Neuronal stem cell (in vitro differentiated cells): ENCODE results near the gene ODF2L. TPM values are rescaled to one million over a fixed set of nuclear protein-coding genes. Genes with fewer than 3 reads are reported as not detected.

Experiments
- DNase-seq: peaks from one replicate; pipeline ENCODE4 v3.0.0-alpha.2; 2013; ENCODE audit warnings: low spot score
- H2AFZ ChIP-seq: one replicate; pipeline ENCODE4 v1.6.1; 2013; ENCODE audit warnings: mild to moderate bottlenecking, low read length, inconsistent platforms
- H2AK5ac ChIP-seq: 2 replicates; pipeline ENCODE4 v1.6.1; 2013; ENCODE audit warnings: low read depth, mild to moderate bottlenecking, inconsistent platforms, low read length, moderate library complexity, mixed read lengths
- H2BK120ac ChIP-seq: 2 replicates; pipeline ENCODE4 v1.6.1; 2013; ENCODE audit warnings: low read depth, mild to moderate bottlenecking, inconsistent platforms, low read length, moderate library complexity, mixed read lengths
- H2BK12ac ChIP-seq: one replicate; pipeline ENCODE4 v1.6.1; 2013; ENCODE audit warnings: low read length, inconsistent platforms
- H2BK15ac ChIP-seq: 2 replicates; pipeline ENCODE4 v1.6.1; 2013; ENCODE audit warnings: mild to moderate bottlenecking, low read length, inconsistent platforms, mixed read lengths
- H2BK5ac ChIP-seq: one replicate; pipeline ENCODE4 v1.6.1; 2013; ENCODE audit warnings: inconsistent platforms, mild to moderate bottlenecking, low read length, moderate library complexity
- H3K14ac ChIP-seq: one replicate; pipeline ENCODE4 v1.6.1; 2013; ENCODE audit warnings: low read length, inconsistent platforms
- H3K18ac ChIP-seq: 2 replicates; pipeline ENCODE4 v1.6.1; 2013; ENCODE audit warnings: low read length, inconsistent platforms
- H3K23ac ChIP-seq: 2 replicates; pipeline ENCODE4 v1.6.1; 2013; ENCODE audit warnings: low read depth, mild to moderate bottlenecking, mixed read lengths, low read length, inconsistent platforms; ENCODE audit not compliant: poor library complexity
- H3K27ac ChIP-seq: replicated peaks from 3 replicates; pipeline ENCODE4 v1.5.1; 2013; ENCODE audit warnings: low read length, inconsistent platforms
- H3K27me3 ChIP-seq, 3 experiments: 2 replicates each; pipeline ENCODE4 v1.6.1; 2013; ENCODE audit warnings: low read length in 3 of 3, mild to moderate bottlenecking in 2 of 3, inconsistent platforms in 1 of 3, low read depth in 1 of 3, mixed read lengths in 1 of 3, moderate library complexity in 1 of 3; ENCODE audit not compliant: control insufficient read depth in 3 of 3, insufficient read depth in 3 of 3
- H3K36me3 ChIP-seq, 2 donors: replicated peaks in 1 of 2; 2 replicates each; pipeline ENCODE4 v1.6.1; 2013; ENCODE audit warnings: low read length in 2 of 2; ENCODE audit not compliant: control insufficient read depth in 2 of 2, insufficient read depth in 2 of 2
- H3K4ac ChIP-seq: 2 replicates; pipeline ENCODE4 v1.6.1; 2013; ENCODE audit warnings: inconsistent platforms, mild to moderate bottlenecking, low read length, moderate library complexity
- H3K4me1 ChIP-seq, 2 donors: 1 replicate in 1 of 2; 2 replicates in 1 of 2; pipeline ENCODE4 v1.6.1; 2013; ENCODE audit warnings: low read length in 2 of 2, low read depth in 1 of 2; ENCODE audit not compliant: control insufficient read depth in 2 of 2, insufficient read depth in 1 of 2
- H3K4me2 ChIP-seq: one replicate; pipeline ENCODE4 v1.6.1; 2013; ENCODE audit warnings: mild to moderate bottlenecking, low read length, inconsistent platforms; ENCODE audit not compliant: insufficient read depth, poor library complexity, severe bottlenecking
- H3K4me3 ChIP-seq, 2 donors: 2 replicates each; pipeline ENCODE4 v1.5.1; 2013; ENCODE audit warnings: low read length in 2 of 2, mild to moderate bottlenecking in 2 of 2, inconsistent platforms in 1 of 2, moderate library complexity in 1 of 2
- H3K79me1 ChIP-seq: one replicate; pipeline ENCODE4 v1.6.1; 2013; ENCODE audit warnings: low read depth, mild to moderate bottlenecking, inconsistent platforms, low read length, moderate library complexity
- H3K9ac ChIP-seq: one replicate; pipeline ENCODE4 v1.6.1; 2013; ENCODE audit warnings: mild to moderate bottlenecking, low read depth, low read length, inconsistent platforms; ENCODE audit not compliant: poor library complexity
- H3K9me3 ChIP-seq, 2 donors: replicated peaks in 1 of 2; 2 replicates each; pipeline versions ENCODE3 to v1.6.1; 2013; ENCODE audit warnings: low read length in 2 of 2, mild to moderate bottlenecking in 2 of 2, inconsistent platforms in 1 of 2, low read depth in 1 of 2, mixed read lengths in 1 of 2, moderate library complexity in 1 of 2; ENCODE audit not compliant: control insufficient read depth in 2 of 2, insufficient read depth in 1 of 2
- H4K8ac ChIP-seq: one replicate; pipeline ENCODE4 v1.6.1; 2013; ENCODE audit warnings: low read depth, mild to moderate bottlenecking, inconsistent platforms, low read length, moderate library complexity
- H4K91ac ChIP-seq: one replicate; pipeline ENCODE4 v1.6.1; 2013; ENCODE audit warnings: low read length, low read depth, mild to moderate bottlenecking, inconsistent platforms; ENCODE audit not compliant: poor library complexity
- WGBS, 2 donors: extraction: QIAGEN DNeasy Blood & Tissue Kit; methylation state at CpG; one replicate each; pipeline ENCODE4 v1.1.7; 2013; ENCODE audit warnings: missing lambda C conversion rate in 2 of 2, mixed read lengths in 1 of 2; ENCODE audit not compliant: insufficient read length in 2 of 2, insufficient replicate concordance in 1 of 2; ENCODE audit errors: extremely low coverage in 2 of 2; 5-methylcytosine and 5-hydroxymethylcytosine counted together
- polyA plus RNA-seq, 2 experiments: library from polyadenylated mRNA; stranded (reverse); fragments of 200-250 nt; gene quantifications; one replicate each; pipeline ENCODE4 v1.2.3, GENCODE V29; 2013

ODF2L gene
- polyA plus RNA-seq (2013, experiment 1 of 2), result 37.1 TPM
- 37.9 TPM for polyA plus RNA-seq (2013, experiment 2 of 2)

- Histone ChIP-seq H2BK15ac (peak within 1 kb of the TSS; percentile 93), H3K18ac (peak within 1 kb of the TSS; percentile 73), H3K27ac (peak within 1 kb of the TSS; percentile 91), H3K4ac (no peak within 1 kb of the TSS), H3K4me2 (peak within 1 kb of the TSS; percentile 79), H2BK5ac (peak within 1 kb of the TSS; percentile 98), H2AFZ (peak within 1 kb of the TSS; percentile 99), H3K36me3 (no peaks in the 10 kb centered on the region), H4K8ac (no peak within 1 kb of the TSS), H2BK12ac (no peak within 1 kb of the TSS), H4K91ac (no peak within 1 kb of the TSS), H2BK120ac (no peak within 1 kb of the TSS), H3K27me3 (no peaks in the 10 kb centered on the region), H3K4me1 (peaks cover 3% of the 10 kb centered on the region in 2 donors), H3K23ac (peak within 1 kb of the TSS; percentile 81), H3K9ac (peak within 1 kb of the TSS; percentile 90), H3K79me1 (peaks cover 3% of the 10 kb centered on the region), H3K9me3 (no peaks in the 10 kb centered on the region), H3K4me3 (peak within 1 kb of the TSS; percentile 91 to 93), H2AK5ac (no peak within 1 kb of the TSS), H3K14ac (no peak within 1 kb of the TSS)
- peak; percentile 82 for DNase-seq
- WGBS, 2 donors, result no CpG with 5 or more reads among the region's 56 CpGs
Observed at GRCh38 chr1:86395751-86396497, at the start of gene ODF2L. ODF2L (minus strand) TSS chr1:86396323; CDS start chr1:86387027, 9,296 bp downstream.

DNA sequence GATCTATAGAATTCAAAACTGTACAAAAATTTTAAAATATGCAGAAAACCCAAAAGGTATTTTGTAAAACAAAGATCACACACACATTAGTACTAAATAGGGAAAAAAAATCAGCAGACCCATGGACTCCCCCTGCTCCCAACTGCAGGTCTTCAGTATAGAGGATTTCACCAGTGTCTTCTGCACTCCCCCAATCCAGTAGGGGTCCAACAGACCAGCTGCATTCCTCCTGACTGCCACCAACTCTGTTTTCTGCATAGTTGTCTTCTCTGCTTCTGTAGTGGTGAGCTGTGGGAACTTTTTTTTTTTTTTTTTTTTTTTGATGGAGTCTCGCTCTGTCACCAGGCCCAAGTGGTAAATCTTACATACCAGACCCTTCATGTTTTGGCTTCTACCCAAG, 49.8 kb upstream of the ODF2L start:
- Histone ChIP-seq H3K4me2 (no peak overlapping the region), H3K36me3 (no peaks in the 10 kb centered on the region), H4K8ac (no peak overlapping the region), H3K4me3 (no peak overlapping the region), H3K27ac (no peak overlapping the region), H3K79me1 (no peaks in the 10 kb centered on the region), H2BK5ac (no peak overlapping the region), H3K27me3 (no peaks in the 10 kb centered on the region), H3K4ac (no peak overlapping the region), H3K14ac (no peak overlapping the region), H3K9me3 (no peaks in the 10 kb centered on the region), H2BK120ac (no peak overlapping the region), H3K18ac (no peak overlapping the region), H4K91ac (no peak overlapping the region), H2BK15ac (no peak overlapping the region), H2AFZ (no peak overlapping the region), H3K4me1 (no peaks in the 10 kb centered on the region), H2AK5ac (no peak overlapping the region), H2BK12ac (no peak overlapping the region), H3K9ac (no peak overlapping the region), H3K23ac (no peak overlapping the region)
- DNase-seq, result no peak
- no CpG with 5 or more reads among the region's 1 CpG for WGBS, 2 donors

DNA sequence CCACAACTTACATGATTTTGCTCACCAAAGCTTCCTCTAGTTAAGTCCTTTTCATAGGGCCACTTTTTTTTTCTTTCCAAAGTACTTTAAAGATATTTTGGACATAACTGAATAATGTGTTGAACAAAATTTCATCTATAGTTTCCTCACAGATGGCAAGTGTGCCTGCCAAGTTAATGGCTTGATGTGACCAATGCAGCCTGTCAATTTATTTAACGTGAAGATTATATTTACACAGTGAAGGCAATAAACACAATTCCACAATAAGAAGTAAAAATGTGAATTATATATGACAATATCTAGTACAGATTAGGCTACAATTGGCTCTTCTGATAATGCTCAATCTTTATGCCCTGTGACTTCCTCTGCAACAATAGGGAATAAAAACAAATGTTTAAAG, 45.9 kb upstream of the ODF2L start:
- Histone ChIP-seq H3K79me1 (no peaks in the 10 kb centered on the region), H2BK120ac (no peak overlapping the region), H3K4me2 (no peak overlapping the region), H3K27ac (no peak overlapping the region), H4K91ac (no peak overlapping the region), H2AFZ (no peak overlapping the region), H3K23ac (no peak overlapping the region), H3K4ac (no peak overlapping the region), H2BK15ac (no peak overlapping the region), H3K4me1 (no peaks in the 10 kb centered on the region), H3K14ac (no peak overlapping the region), H3K9ac (no peak overlapping the region), H3K36me3 (no peaks in the 10 kb centered on the region), H3K9me3 (no peaks in the 10 kb centered on the region), H3K4me3 (no peak overlapping the region), H2BK12ac (no peak overlapping the region), H2AK5ac (no peak overlapping the region), H3K27me3 (no peaks in the 10 kb centered on the region), H3K18ac (no peak overlapping the region), H4K8ac (no peak overlapping the region), H2BK5ac (no peak overlapping the region)
- DNase-seq, result no peak
- no CpG with 5 or more reads among the region's 1 CpG for WGBS, 2 donors

DNA sequence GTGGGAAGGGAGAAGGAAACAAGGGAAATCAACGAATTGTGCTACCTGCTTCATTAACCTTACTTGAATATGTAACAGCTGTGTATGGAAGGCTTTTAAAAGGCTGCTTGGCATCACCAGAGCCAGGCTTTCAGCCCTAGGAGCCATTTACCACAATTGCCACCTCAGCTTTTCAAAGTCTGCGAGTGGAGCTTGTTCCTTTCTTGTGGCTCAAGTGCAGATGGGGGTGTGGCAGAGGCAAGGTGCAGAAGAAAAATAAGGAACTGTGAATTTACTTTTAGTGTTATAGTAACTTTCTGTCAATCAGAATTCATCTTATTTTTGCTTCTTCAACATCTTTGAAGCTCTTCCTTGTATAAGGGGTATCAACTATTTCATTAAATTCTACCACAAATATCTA, 45.5 kb upstream of the ODF2L start:
- Histone ChIP-seq H4K8ac (no peak overlapping the region), H3K36me3 (no peaks in the 10 kb centered on the region), H3K9me3 (no peaks in the 10 kb centered on the region), H2BK5ac (no peak overlapping the region), H4K91ac (no peak overlapping the region), H3K14ac (no peak overlapping the region), H2AFZ (no peak overlapping the region), H3K4me2 (no peak overlapping the region), H3K4me3 (no peak overlapping the region), H3K18ac (no peak overlapping the region), H2BK12ac (no peak overlapping the region), H2AK5ac (no peak overlapping the region), H3K23ac (no peak overlapping the region), H3K27me3 (no peaks in the 10 kb centered on the region), H2BK120ac (no peak overlapping the region), H3K9ac (no peak overlapping the region), H3K4ac (no peak overlapping the region), H3K27ac (no peak overlapping the region), H3K4me1 (no peaks in the 10 kb centered on the region), H2BK15ac (no peak overlapping the region), H3K79me1 (no peaks in the 10 kb centered on the region)
- WGBS, 2 donors, result no CpG with 5 or more reads among the region's 2 CpGs
- no peak for DNase-seq
